HepG2 (cell line): ENCODE measurements around the gene PTGER4. TPM values are rescaled to one million over a fixed set of nuclear protein-coding genes. Genes with fewer than 3 reads are reported as not detected.

ENCODE experiments used
- ATAC-seq: fragments of 200-7000 bp; cut with Tn5 transposase; 3 replicates; pipeline ENCODE4 v1.9.1; 2020; ENCODE audit warnings: mild to moderate bottlenecking, moderate library complexity
- BruUV-seq: library from RNA; stranded (reverse); fragments of 400-500 nt; replicated peaks from 2 replicates; lab custom pipeline; 2021; lab: Mats Ljungman, UMichigan
- CTCF ChIA-PET: fragments of 300-600 bp; formaldehyde crosslinking; extraction: SDS; loops from one replicate; lab custom pipeline; 2021; ENCODE audit warnings: low total read pairs, inconsistent platforms, low intra/inter-chr PET ratio; lab: Yijun Ruan, JAX
- POLR2A ChIA-PET: fragments of 350-600 bp; sonication (Branson Sonifier 250); formaldehyde crosslinking; loops from one replicate; lab custom pipeline; 2020; ENCODE audit warnings: antibody characterized with exemption, inconsistent platforms; lab: Yijun Ruan, JAX
- DNase-seq: peaks from one replicate; pipeline ENCODE4 v3.0.0-alpha.2; 2015; ENCODE audit warnings: low spot score
- FAIRE-seq: peaks from 3 replicates; lab custom pipeline; 2011; peaks lifted over from hg19 to GRCh38; lab: Jason Lieb, UNC
- H2AFZ ChIP-seq: one replicate; pipeline ENCODE4 v1.6.1; 2011; ENCODE audit warnings: low read length, inconsistent platforms
- H3K27ac ChIP-seq: fragments of 300-600 bp; 3 replicates; pipeline ENCODE4 v1.8.0; 2011; ENCODE audit warnings: mixed run types, mild to moderate bottlenecking, mixed read lengths, low read length, inconsistent platforms; ENCODE audit not compliant: insufficient read depth; ENCODE audit errors: extremely low read length
- H3K27me3 ChIP-seq, 2 experiments: fragments of 200-600 bp in 1 of 2; 2 replicates in 1 of 2; 3 replicates in 1 of 2; pipeline versions ENCODE4 v1.6.0 to v1.8.0; 2011; ENCODE audit warnings: low read length in 2 of 2, mild to moderate bottlenecking in 2 of 2, moderate library complexity in 2 of 2, inconsistent platforms in 1 of 2; ENCODE audit not compliant: insufficient read depth in 2 of 2, control insufficient read depth in 1 of 2
- H3K36me3 ChIP-seq, 2 experiments: fragments of 200-600 bp in 1 of 2; replicated peaks in 1 of 2; 2 replicates in 1 of 2; 3 replicates in 1 of 2; pipeline versions ENCODE4 v1.5.1 to v1.8.0; 2011; ENCODE audit warnings: low read length in 2 of 2, inconsistent platforms in 1 of 2; ENCODE audit not compliant: insufficient read depth in 2 of 2, control insufficient read depth in 1 of 2
- H3K4me1 ChIP-seq: 2 replicates; pipeline ENCODE4 v1.5.1; 2012; ENCODE audit warnings: low read length, inconsistent platforms; ENCODE audit not compliant: insufficient read depth
- H3K4me2 ChIP-seq: 2 replicates; pipeline ENCODE4 v1.6.0; 2011; ENCODE audit warnings: low read depth, low read length, inconsistent platforms
- H3K4me3 ChIP-seq, 3 experiments: fragments of 200-600 bp in 1 of 3; sonication (generic), shearing (Covaris generic) in 1 of 3; replicated peaks in 1 of 3; 2 replicates each; pipeline ENCODE4 v1.5.1; 2011 to 2016; ENCODE audit warnings: low read length in 3 of 3, inconsistent platforms in 2 of 3, low read depth in 2 of 3, mild to moderate bottlenecking in 2 of 3, control low read depth in 1 of 3, mixed read lengths in 1 of 3; ENCODE audit not compliant: insufficient read depth in 1 of 3
- H3K79me2 ChIP-seq: one replicate; pipeline ENCODE4 v1.6.1; 2011; ENCODE audit warnings: low read length, inconsistent platforms; ENCODE audit not compliant: insufficient read depth
- H3K9ac ChIP-seq: 2 replicates; pipeline ENCODE4 v1.6.0; 2011; ENCODE audit warnings: mild to moderate bottlenecking, low read depth, low read length, inconsistent platforms; ENCODE audit not compliant: insufficient read depth
- H3K9me3 ChIP-seq: 2 replicates; pipeline ENCODE4 v1.5.1; 2012; ENCODE audit warnings: mild to moderate bottlenecking, low read length
- H4K20me1 ChIP-seq: 2 replicates; pipeline ENCODE4 v1.6.0; 2011; ENCODE audit warnings: inconsistent platforms, mild to moderate bottlenecking, low read length, moderate library complexity; ENCODE audit not compliant: insufficient read depth
- CHCHD3 ChIP-seq: sonication (generic); formaldehyde crosslinking; IDR thresholded peaks from 2 replicates; pipeline ENCODE4 v1.8.0; 2022; ENCODE audit warnings: mild to moderate bottlenecking, missing genetic modification reagents, moderate library complexity
- DNMT1 ChIP-seq: sonication (generic); formaldehyde crosslinking; IDR thresholded peaks from 2 replicates; pipeline ENCODE4 v1.5.1; 2020; ENCODE audit warnings: mild to moderate bottlenecking, missing genetic modification reagents
- FOSL1 ChIP-seq: sonication (generic); formaldehyde crosslinking; IDR thresholded peaks from 2 replicates; pipeline ENCODE4 v1.9.0; 2021; ENCODE audit warnings: missing genetic modification reagents, borderline replicate concordance
- IKZF1 ChIP-seq: fragments of 450-650 bp; IDR thresholded peaks from 2 replicates; pipeline ENCODE4 v1.7.1; 2016
- LCORL ChIP-seq, 2 experiments: fragments of 450-650 bp in 1 of 2; sonication (generic) in 1 of 2; formaldehyde crosslinking in 1 of 2; IDR thresholded peaks; 2 replicates each; pipeline versions ENCODE4 v1.5.0 to v1.6.1; 2017 to 2020; ENCODE audit warnings: antibody characterized with exemption in 1 of 2, missing genetic modification reagents in 1 of 2
- MAFG ChIP-seq: sonication (generic); formaldehyde crosslinking; IDR thresholded peaks from 2 replicates; pipeline ENCODE4 v1.5.1; 2020; ENCODE audit warnings: mild to moderate bottlenecking, missing genetic modification reagents
- MTERF4 ChIP-seq: sonication (generic); formaldehyde crosslinking; IDR thresholded peaks from 2 replicates; pipeline ENCODE4 v1.8.0; 2023; ENCODE audit warnings: mild to moderate bottlenecking, missing genetic modification reagents
- NFIB ChIP-seq: sonication (generic); formaldehyde crosslinking; IDR thresholded peaks from 2 replicates; pipeline ENCODE4 v1.9.0; 2021; ENCODE audit warnings: missing genetic modification reagents, mild to moderate bottlenecking, borderline replicate concordance
- NFKB2 ChIP-seq: sonication (generic); formaldehyde crosslinking; IDR thresholded peaks from 2 replicates; pipeline ENCODE4 v1.4.0; 2020; ENCODE audit warnings: missing genetic modification reagents, borderline replicate concordance
- RBM22 ChIP-seq: fragments of 200-400 bp; formaldehyde crosslinking; optimal IDR thresholded peaks from 2 replicates; pipeline ENCODE3; 2017; ENCODE audit warnings: mild to moderate bottlenecking, low read length, moderate library complexity
- RORA ChIP-seq: sonication (generic); formaldehyde crosslinking; IDR thresholded peaks from 2 replicates; pipeline ENCODE4 v1.5.0; 2020; ENCODE audit warnings: mild to moderate bottlenecking, missing genetic modification reagents, moderate library complexity
- ZNF431 ChIP-seq: sonication (generic); formaldehyde crosslinking; IDR thresholded peaks from 2 replicates; pipeline ENCODE4 v1.9.0; 2022; ENCODE audit warnings: missing genetic modification reagents, low read depth, mild to moderate bottlenecking, borderline replicate concordance
- ZNF563 ChIP-seq: sonication (generic); formaldehyde crosslinking; IDR thresholded peaks from 2 replicates; pipeline ENCODE4 v1.8.0; 2022; ENCODE audit warnings: mild to moderate bottlenecking, moderate library complexity, missing genetic modification reagents
- WGBS: methylation state at CpG from one replicate; pipeline ENCODE4 v1.1.6; 2017; ENCODE audit warnings: low lambda C conversion rate; 5-methylcytosine and 5-hydroxymethylcytosine counted together
- in situ Hi-C: cut with HindIII; loops from 2 replicates; pipeline ENCODE4 v1.10.0; 2017; ENCODE audit warnings: low pct_unique_long_range_greater_than_20kb; ENCODE audit not compliant: extremely low pct_ligation_motif_present
- intact Hi-C: fragments of 100-400 bp; cut with micrococcal nuclease; formaldehyde crosslinking; loops from one replicate; pipeline ENCODE4 v1.10.0; 2022; ENCODE audit not compliant: unreplicated experiment
- polyA plus RNA-seq, 8 experiments: library from polyadenylated mRNA; depleted of rRNA in 3 of 8; stranded (reverse) in 7 of 8; unstranded in 1 of 8; fragments of >200 nt; fragmentation: Illumina TruSeq in 4 of 8; extraction: Trizol in 4 of 8; gene quantifications; 2 replicates each; pipeline versions ENCODE4 v1.2.1 to v1.2.3, GENCODE V29; 2011 to 2016; ENCODE audit warnings: low read depth in 4 of 8, missing spikeins in 1 of 8, mixed read lengths in 1 of 8; ENCODE audit not compliant: insufficient read depth in 1 of 8
- total RNA-seq, 5 experiments: library from RNA; depleted of rRNA; stranded (reverse); fragments of >200 nt; fragmentation: Illumina TruSeq; extraction: Trizol; gene quantifications; 2 replicates each; pipeline ENCODE4 v1.2.3, GENCODE V29; 2016; ENCODE audit warnings: low read depth in 1 of 5
- TF ChIP-seq, protein P1 (sequence below): sonication (generic); formaldehyde crosslinking; IDR thresholded peaks from 2 replicates; pipeline ENCODE4 v1.9.0; 2021; ENCODE audit warnings: missing genetic modification reagents, borderline replicate concordance

PTGER4 gene
- total and polyA plus RNA-seq, 2 of the 13 experiments (the other 11 are each of a cell fraction or from before 2014, with no cell fraction given), result 0.01 to 0.11 TPM

DNA sequence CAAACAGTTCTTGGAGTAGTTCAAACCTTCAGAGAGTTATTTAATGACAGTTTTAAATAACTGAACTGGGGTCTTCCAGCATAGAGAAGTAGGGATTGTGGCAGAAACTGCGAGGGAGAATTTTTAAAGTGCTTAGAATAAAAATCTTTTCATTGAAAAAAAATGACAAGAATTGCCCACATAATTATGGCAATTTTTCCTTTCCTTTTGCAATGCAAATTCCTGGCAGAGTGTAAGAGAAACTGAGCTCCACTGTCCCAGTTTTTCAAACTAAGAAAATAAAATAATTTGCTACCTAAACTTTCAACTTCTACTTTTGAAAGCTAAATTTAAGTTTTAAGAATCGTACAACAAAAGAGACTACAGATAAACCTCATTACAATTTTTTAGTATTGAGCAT lies 2.3 kb upstream of the PTGER4 start:
- 8% methylated on average over 2 of the region's 2 CpGs for WGBS
- Histone ChIP-seq H4K20me1 (no peaks in the 10 kb centered on the region), H3K4me3 (no peak overlapping the region), H3K9ac (no peak overlapping the region), H3K4me1 (peaks cover 12% of the 10 kb centered on the region; the same call in 1 of the 2 replicates), H3K27me3 (peaks cover under 1 to 7% of the 10 kb centered on the region in 2 experiments; a peak in 2 of 5 replicates), H3K27ac (no peak overlapping the region), H2AFZ (no peak overlapping the region), H3K9me3 (no peaks in the 10 kb centered on the region), H3K4me2 (no peak overlapping the region), H3K79me2 (no peaks in the 10 kb centered on the region)
- FAIRE-seq, result no peak
- no TSS peak for BruUV-seq
- CTCF ChIA-PET, result no interaction called here
- intact Hi-C loops, result no loop called here
- no peak for TF ChIP-seq RBM22
- no peak for TF ChIP-seq CHCHD3 (CRISPR knock-in tag)
- TF ChIP-seq ZNF431 (CRISPR knock-in tag), result no peak
- TF ChIP-seq RORA (CRISPR knock-in tag), result no peak
- no peak for TF ChIP-seq DNMT1 (CRISPR knock-in tag)
- TF ChIP-seq, all 625 proteins: peak for 0
- DNase-seq (no peak), ATAC-seq (no peak)
- H3K36me3 ChIP-seq, result no peaks in the 10 kb centered on the region
- in situ Hi-C loops, result loop anchor here (25.0 kb wide), 1 partner anchor 1090 kb away; no protein-coding TSS in a partner anchor
- POLR2A ChIA-PET, result no interaction called here

- H3K4me3 ChIP-seq, result no peak overlapping the region
- no peak overlapping the region for H3K4me2 ChIP-seq
- CTCF ChIA-PET, result no interaction called here
- POLR2A ChIA-PET, result no interaction called here
- no TSS peak for BruUV-seq
- ATAC-seq, result no peak
- no peak overlapping the region for H3K27ac ChIP-seq
- no peak overlapping the region for H2AFZ ChIP-seq
- DNase-seq, result no peak
- in situ Hi-C loops (loop anchor here (25.0 kb wide), 1 partner anchor 1091 kb away; no protein-coding TSS in a partner anchor), intact Hi-C loops (no loop called here)
- peaks cover 12% of the 10 kb centered on the region; the same call in 1 of the 2 replicates for H3K4me1 ChIP-seq
- WGBS, result 23% methylated on average over 2 of the region's 2 CpGs
- TF ChIP-seq IKZF1 (no peak), FOSL1 (CRISPR knock-in tag) (no peak), MTERF4 (CRISPR knock-in tag) (no peak), LCORL (IDR thresholded peaks at IDR 0.05) (no peak), LCORL (CRISPR knock-in tag; IDR thresholded peaks at IDR 0.05) (no peak), NFIB (no peak), ZNF563 (CRISPR knock-in tag) (no peak), NFKB2 (CRISPR knock-in tag) (no peak), MAFG (CRISPR knock-in tag) (no peak)
- TF ChIP-seq, protein P1, sequence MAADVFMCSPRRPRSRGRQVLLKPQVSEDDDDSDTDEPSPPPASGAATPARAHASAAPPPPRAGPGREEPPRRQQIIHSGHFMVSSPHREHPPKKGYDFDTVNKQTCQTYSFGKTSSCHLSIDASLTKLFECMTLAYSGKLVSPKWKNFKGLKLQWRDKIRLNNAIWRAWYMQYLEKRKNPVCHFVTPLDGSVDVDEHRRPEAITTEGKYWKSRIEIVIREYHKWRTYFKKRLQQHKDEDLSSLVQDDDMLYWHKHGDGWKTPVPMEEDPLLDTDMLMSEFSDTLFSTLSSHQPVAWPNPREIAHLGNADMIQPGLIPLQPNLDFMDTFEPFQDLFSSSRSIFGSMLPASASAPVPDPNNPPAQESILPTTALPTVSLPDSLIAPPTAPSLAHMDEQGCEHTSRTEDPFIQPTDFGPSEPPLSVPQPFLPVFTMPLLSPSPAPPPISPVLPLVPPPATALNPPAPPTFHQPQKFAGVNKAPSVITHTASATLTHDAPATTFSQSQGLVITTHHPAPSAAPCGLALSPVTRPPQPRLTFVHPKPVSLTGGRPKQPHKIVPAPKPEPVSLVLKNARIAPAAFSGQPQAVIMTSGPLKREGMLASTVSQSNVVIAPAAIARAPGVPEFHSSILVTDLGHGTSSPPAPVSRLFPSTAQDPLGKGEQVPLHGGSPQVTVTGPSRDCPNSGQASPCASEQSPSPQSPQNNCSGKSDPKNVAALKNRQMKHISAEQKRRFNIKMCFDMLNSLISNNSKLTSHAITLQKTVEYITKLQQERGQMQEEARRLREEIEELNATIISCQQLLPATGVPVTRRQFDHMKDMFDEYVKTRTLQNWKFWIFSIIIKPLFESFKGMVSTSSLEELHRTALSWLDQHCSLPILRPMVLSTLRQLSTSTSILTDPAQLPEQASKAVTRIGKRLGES (CRISPR knock-in tag), result no peak
- H4K20me1 ChIP-seq, result no peaks in the 10 kb centered on the region
- H3K9me3 ChIP-seq, result no peaks in the 10 kb centered on the region
- H3K9ac ChIP-seq, result no peak overlapping the region
- H3K27me3 ChIP-seq, result peaks cover 1 to 7% of the 10 kb centered on the region in 2 experiments; a peak in 2 of 5 replicates
- no peak for FAIRE-seq
- no peaks in the 10 kb centered on the region for H3K79me2 ChIP-seq
- no peaks in the 10 kb centered on the region for H3K36me3 ChIP-seq
These were observed 1.7 kb upstream of the PTGER4 start for GRCh38 chr5:40678026-40678425.
